Activated CD8-positive, alpha-beta T cell treated with anti-CD3 and anti-CD28 coated beads for 36 hours (primary cell): ENCODE data around the gene SOWAHA. TPM values are rescaled to one million over a fixed set of nuclear protein-coding genes. Genes with fewer than 3 reads are reported as not detected.

Source experiments
- ATAC-seq: fragments of 200-7000 bp; cut with Tn5 transposase; one replicate; pipeline ENCODE4 v1.10.0; 2021; ENCODE audit warnings: mild to moderate bottlenecking, moderate library complexity
- CTCF ChIA-PET: fragments of 350-600 bp; sonication (Branson Sonifier 250); formaldehyde crosslinking; loops from one replicate; lab custom pipeline; 2021; ENCODE audit warnings: antibody characterized with exemption; lab: Charles Lee
- POLR2A ChIA-PET: fragments of 350-600 bp; sonication (Branson Sonifier 250); formaldehyde crosslinking; loops from one replicate; lab custom pipeline; 2021; ENCODE audit warnings: antibody characterized with exemption; lab: Charles Lee
- DNase-seq: peaks from one replicate; pipeline ENCODE4 v3.0.0-alpha.2; 2020
- H3K27ac Mint-ChIP-seq: one replicate; pipeline ENCODE4 v1.8.0; 2021; ENCODE audit warnings: mild to moderate bottlenecking, mixed read lengths
- H3K27me3 Mint-ChIP-seq: one replicate; pipeline ENCODE4 v1.8.0; 2021; ENCODE audit warnings: mixed read lengths
- H3K36me3 Mint-ChIP-seq: one replicate; pipeline ENCODE4 v1.8.0; 2021; ENCODE audit warnings: low read depth, mixed read lengths
- H3K4me1 Mint-ChIP-seq: one replicate; pipeline ENCODE4 v1.8.0; 2021; ENCODE audit warnings: low read depth, mixed read lengths
- H3K4me3 Mint-ChIP-seq: one replicate; pipeline ENCODE4 v1.8.0; 2021; ENCODE audit warnings: mild to moderate bottlenecking, moderate library complexity, mixed read lengths
- H3K9me3 Mint-ChIP-seq: one replicate; pipeline ENCODE4 v1.8.0; 2021; ENCODE audit warnings: mixed read lengths
- intact Hi-C: fragments of 100-400 bp; cut with micrococcal nuclease; formaldehyde crosslinking; loops from one replicate; pipeline ENCODE4 v1.10.0; 2022
- total RNA-seq, 2 experiments: library from RNA; stranded (reverse); gene quantifications; one replicate each; pipeline ENCODE4 v1.2.3, GENCODE V29; 2021
- TF ChIP-seq, protein P1 (sequence below): fragments of 200-600 bp; IDR thresholded peaks from one replicate; pipeline ENCODE4 v1.8.0; 2022; ENCODE audit warnings: antibody characterized with exemption, mild to moderate bottlenecking

SOWAHA gene
- total RNA-seq, 2 experiments from 2014 or later = not detected

DNA sequence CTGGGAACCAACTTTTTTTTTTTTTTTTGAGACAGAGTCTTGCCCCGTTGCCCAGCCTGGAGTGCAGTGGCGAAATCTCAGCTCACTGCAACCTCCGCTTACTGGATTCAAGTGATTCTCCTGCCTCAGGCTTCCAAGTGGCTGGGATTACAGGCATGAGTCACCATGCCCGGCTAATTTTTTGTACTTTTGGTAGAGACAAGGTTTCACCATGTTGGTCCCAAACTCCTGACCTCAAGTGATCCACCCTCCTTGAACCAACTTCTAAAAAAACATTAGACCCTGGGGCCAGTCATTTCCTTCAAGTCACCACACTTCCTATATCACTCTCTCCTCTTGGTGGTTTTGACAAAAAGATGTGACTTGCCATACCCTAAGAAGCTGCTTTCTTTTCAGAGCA, 28.2 kb downstream of the SOWAHA start:
- Mint-ChIP-seq H3K4me1 (no peaks in the 10 kb centered on the region), H3K27me3 (no peaks in the 10 kb centered on the region), H3K4me3 (no peak overlapping the region), H3K36me3 (no peaks in the 10 kb centered on the region), H3K9me3 (no peaks in the 10 kb centered on the region), H3K27ac (no peak overlapping the region)
- no peak for ATAC-seq
- ChIA-PET POLR2A (interaction anchor here (1.0 kb wide), 1 partner anchor 9 kb away, joined by 3 read pairs; no protein-coding TSS in a partner anchor), CTCF (interaction anchor here (0.6 to 1.0 kb wide), 2 partner anchors 12 to 23 kb away, joined by 3 read pairs; no protein-coding TSS in a partner anchor)
- intact Hi-C loops = no loop called here
- TF ChIP-seq, protein P1, sequence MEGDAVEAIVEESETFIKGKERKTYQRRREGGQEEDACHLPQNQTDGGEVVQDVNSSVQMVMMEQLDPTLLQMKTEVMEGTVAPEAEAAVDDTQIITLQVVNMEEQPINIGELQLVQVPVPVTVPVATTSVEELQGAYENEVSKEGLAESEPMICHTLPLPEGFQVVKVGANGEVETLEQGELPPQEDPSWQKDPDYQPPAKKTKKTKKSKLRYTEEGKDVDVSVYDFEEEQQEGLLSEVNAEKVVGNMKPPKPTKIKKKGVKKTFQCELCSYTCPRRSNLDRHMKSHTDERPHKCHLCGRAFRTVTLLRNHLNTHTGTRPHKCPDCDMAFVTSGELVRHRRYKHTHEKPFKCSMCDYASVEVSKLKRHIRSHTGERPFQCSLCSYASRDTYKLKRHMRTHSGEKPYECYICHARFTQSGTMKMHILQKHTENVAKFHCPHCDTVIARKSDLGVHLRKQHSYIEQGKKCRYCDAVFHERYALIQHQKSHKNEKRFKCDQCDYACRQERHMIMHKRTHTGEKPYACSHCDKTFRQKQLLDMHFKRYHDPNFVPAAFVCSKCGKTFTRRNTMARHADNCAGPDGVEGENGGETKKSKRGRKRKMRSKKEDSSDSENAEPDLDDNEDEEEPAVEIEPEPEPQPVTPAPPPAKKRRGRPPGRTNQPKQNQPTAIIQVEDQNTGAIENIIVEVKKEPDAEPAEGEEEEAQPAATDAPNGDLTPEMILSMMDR = no peak
- no peak for DNase-seq

DNA sequence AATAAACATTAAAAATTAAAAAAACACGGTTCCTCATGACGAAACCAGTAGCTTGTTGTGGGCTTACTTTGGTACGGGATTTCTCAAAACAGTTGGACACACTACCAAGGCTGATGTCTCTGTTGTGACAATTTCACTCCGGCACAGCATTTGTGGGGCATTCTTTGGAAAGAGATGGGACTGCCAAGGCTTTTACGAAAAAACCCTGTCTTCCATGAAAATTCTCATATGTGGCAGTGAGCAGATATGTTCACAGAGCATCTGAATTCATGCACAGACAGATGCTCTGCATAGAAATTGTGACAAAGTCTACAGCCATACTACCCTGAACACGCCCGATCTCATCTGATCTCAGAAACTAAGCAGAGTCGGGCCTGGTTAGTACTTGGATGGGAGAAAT, 35.2 kb downstream of the SOWAHA start:
- Mint-ChIP-seq H3K9me3 (no peaks in the 10 kb centered on the region), H3K4me3 (no peak overlapping the region), H3K36me3 (no peaks in the 10 kb centered on the region), H3K4me1 (peaks cover 2% of the 10 kb centered on the region), H3K27me3 (peaks cover 2% of the 10 kb centered on the region), H3K27ac (no peak overlapping the region)
- ChIA-PET POLR2A (no interaction called here), CTCF (interaction anchor here (1.0 kb wide), 1 partner anchor 15 kb away, joined by 4 read pairs; no protein-coding TSS in a partner anchor)
- TF ChIP-seq, protein P1 = no peak
- intact Hi-C loops = no loop called here
- DNase-seq (no peak), ATAC-seq (no peak)

DNA sequence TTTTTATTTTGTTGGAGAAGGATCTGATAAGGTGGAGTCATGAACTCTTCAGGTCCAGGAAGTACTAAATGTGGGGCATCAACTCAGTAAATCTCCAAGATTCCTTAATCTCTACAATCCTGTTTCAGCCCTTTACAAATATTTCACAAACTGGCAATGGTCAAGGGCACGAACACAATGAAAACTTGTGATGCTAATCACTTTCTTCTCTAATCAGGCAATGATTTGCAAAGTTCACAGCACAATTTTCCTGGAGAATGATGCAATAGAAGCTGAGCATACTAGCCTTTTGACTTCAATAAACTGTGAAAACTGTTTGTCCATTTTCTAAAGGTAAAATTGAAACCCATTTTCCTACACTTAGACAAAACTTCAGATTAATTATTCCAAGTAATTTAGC, 36.2 kb downstream of the SOWAHA start:
- no peak overlapping the region for H3K27ac Mint-ChIP-seq
- no peaks in the 10 kb centered on the region for H3K9me3 Mint-ChIP-seq
- CTCF ChIA-PET = interaction anchor here (1.0 kb wide), 1 partner anchor 14 kb away, joined by 4 read pairs; no protein-coding TSS in a partner anchor
- H3K27me3 Mint-ChIP-seq = peaks cover 3% of the 10 kb centered on the region
- TF ChIP-seq, protein P1 = no peak
- H3K36me3 Mint-ChIP-seq = no peaks in the 10 kb centered on the region
- peaks cover 3% of the 10 kb centered on the region for H3K4me1 Mint-ChIP-seq
- intact Hi-C loops = no loop called here
- no peak for ATAC-seq
- no peak for DNase-seq
- no peak overlapping the region for H3K4me3 Mint-ChIP-seq
- POLR2A ChIA-PET = no interaction called here

DNA sequence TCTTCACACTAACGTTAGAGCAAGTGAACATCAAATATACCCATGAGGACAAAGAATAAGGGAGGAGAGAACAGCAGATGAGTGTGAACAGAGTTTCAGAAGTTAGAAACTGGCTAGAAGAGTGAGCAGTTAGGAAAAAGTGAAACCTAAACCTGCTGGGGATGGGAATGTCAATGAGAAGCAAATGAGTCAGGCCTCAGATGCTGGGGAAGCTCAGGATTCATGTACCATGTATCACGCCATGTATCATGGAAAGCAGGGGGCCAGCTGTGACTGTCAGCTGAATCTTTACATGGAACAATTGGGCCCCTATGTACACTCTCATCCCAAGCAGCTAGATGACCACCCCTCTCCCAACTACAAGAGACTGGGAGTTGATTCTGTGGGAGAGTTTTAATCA, 37.0 kb downstream of the SOWAHA start:
- intact Hi-C loops = no loop called here
- no peak for ATAC-seq
- peaks cover 3% of the 10 kb centered on the region for H3K4me1 Mint-ChIP-seq
- no peaks in the 10 kb centered on the region for H3K9me3 Mint-ChIP-seq
- H3K27ac Mint-ChIP-seq = no peak overlapping the region
- TF ChIP-seq, protein P1 = no peak
- ChIA-PET CTCF (no interaction called here), POLR2A (interaction anchor here (0.9 to 1.1 kb wide), 2 partner anchors 9 to 55 kb away, joined by 3 read pairs; no protein-coding TSS in a partner anchor)
- no peak for DNase-seq
- peaks cover 3% of the 10 kb centered on the region for H3K27me3 Mint-ChIP-seq
- H3K4me3 Mint-ChIP-seq = no peak overlapping the region
- H3K36me3 Mint-ChIP-seq = no peaks in the 10 kb centered on the region

DNA sequence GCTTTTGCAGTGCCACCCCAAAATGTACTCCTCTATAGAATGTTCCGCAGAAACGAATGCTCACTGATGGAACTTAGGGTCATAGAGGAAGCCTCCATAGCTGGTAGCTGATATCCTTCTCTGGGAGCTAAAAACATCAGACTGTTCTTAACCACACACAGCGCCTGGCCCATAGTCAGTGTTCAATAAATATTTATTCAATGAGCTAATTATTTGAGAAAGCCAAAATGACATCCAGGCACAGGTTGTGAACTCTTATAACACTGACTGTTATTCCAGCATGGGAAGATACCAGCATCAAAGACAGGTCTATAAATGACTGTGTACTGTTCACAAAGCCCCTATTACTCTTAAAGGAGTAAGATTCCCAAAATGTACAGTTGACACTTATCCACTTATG, 40.2 kb downstream of the SOWAHA start:
- no peak for ATAC-seq
- CTCF ChIA-PET = interaction anchor here (1.4 to 1.9 kb wide), 2 partner anchors 10 to 23 kb away, joined by 4 to 6 read pairs; partner anchors contain the start of gene SHROOM1
- intact Hi-C loops = no loop called here
- H3K27me3 Mint-ChIP-seq = peaks cover 10% of the 10 kb centered on the region
- TF ChIP-seq, protein P1 = no peak
- H3K9me3 Mint-ChIP-seq = no peaks in the 10 kb centered on the region
- no peak overlapping the region for H3K27ac Mint-ChIP-seq
- peaks cover 3% of the 10 kb centered on the region for H3K4me1 Mint-ChIP-seq
- POLR2A ChIA-PET = no interaction called here
- no peak overlapping the region for H3K4me3 Mint-ChIP-seq
- no peak for DNase-seq
- H3K36me3 Mint-ChIP-seq = no peaks in the 10 kb centered on the region
